NCI-H524 (cell line): ENCODE data around the gene MYOF.
A peak's percentile ranks its signal among the peaks of the same experiment; 100 is the strongest.
"Not testable (repeated sequence)": the region's sequence is repeated elsewhere in the genome, so short reads cannot be mapped to it uniquely, and the experiment has no call there.

Experiments used
- DNase-seq, 2 experiments: peaks; one replicate each; lab custom pipeline; 2025; lab: John Stamatoyannopoulos, UW

The MYOF gene

DNA sequence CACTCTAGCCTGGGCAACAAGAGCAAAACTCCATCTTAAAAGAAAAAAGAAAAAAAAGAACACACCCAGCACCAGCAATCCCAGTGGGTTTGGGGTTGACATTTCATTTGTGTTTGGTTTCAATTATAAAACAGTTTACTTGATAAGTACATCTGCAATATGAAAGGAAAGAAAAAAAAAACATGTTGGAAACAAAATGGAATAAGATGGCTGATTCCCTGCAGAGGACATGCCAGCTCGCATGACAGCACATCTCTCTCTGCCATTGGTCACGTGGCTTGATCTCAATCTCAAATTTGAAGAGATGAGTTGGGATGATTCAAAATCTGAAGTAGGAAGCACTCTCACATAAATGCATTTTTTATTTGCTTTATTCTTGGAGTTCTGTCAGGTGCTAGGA is 28.0 kb downstream of the MYOF start:
- DNase-seq: no peak

GRCh38 chr10:93452143-93452542 is 30.0 kb downstream of the MYOF start:
- no peak for DNase-seq

- no peak for DNase-seq
Observed at GRCh38 chr10:93451244-93451947, 30.7 kb downstream of the MYOF start.

- no peak for DNase-seq
Observed at GRCh38 chr10:93447970-93448369, 34.2 kb downstream of the MYOF start.

DNA sequence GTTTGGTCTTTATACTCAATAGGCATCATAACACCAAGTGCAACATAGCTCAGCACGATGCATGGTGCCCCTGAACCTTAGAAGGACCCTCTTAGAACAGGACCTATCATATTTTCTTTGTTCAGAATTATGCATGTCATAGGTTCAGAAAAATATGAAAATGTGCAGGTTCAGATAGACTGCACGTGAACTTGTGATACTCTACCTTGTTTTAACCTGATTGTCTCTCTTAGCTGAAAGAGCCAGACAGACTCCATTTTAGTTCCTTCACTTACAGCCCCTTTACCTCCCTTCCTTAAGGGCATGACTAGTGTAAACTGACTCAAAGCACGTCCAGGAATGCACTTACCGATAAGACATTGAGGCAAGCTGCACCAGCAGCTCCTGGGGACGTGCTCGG is 35.1 kb downstream of the MYOF start:
- no peak for DNase-seq

DNA sequence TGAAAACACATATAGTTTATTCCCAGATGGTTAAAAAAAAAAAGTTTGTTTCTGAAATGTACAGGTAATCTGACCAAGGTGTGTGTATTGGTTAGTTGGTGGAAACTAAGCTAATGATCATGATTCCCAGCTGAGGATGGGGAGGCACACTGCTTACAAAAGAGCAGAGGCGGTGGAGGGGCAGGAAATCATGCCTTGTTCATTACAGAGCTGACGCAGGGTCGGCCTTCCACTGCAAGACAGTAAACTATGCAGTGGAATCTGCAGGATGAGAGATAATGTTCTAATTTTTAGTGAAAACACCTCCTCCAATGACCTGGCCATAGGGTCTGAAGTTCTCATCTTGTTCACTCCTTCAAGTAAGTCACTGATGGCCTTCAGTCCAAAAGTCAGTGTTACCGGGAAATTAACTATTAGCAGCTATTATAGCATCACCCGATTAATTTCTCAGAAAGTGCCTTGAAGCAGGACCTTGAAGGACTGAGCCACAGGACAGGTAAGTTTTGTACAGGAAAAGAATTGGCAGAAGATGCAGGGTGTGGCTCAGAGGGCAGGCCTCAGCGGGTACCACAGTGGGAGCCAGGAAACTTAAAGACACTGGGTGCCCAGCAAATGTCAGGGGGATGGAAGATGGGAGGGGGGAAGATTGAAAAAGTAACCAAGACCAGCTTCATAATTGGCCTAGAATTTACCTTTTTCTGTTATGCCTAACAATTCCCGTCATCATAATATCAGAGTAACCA is 36.0 kb downstream of the MYOF start:
- no peak for DNase-seq

- peak; percentile 51 to 81 for DNase-seq
Observed at GRCh38 chr10:93445097-93445960, 36.8 kb downstream of the MYOF start.

- no peak for DNase-seq
Observed at GRCh38 chr10:93443481-93443880, 38.7 kb downstream of the MYOF start.

GRCh38 chr10:93442721-93443120 is 39.4 kb downstream of the MYOF start:
- DNase-seq: not testable (repeated sequence)

- peak in 1 of 2 experiments; percentile 45 for DNase-seq
Observed at GRCh38 chr10:93440591-93441091, 41.5 kb downstream of the MYOF start.

DNA sequence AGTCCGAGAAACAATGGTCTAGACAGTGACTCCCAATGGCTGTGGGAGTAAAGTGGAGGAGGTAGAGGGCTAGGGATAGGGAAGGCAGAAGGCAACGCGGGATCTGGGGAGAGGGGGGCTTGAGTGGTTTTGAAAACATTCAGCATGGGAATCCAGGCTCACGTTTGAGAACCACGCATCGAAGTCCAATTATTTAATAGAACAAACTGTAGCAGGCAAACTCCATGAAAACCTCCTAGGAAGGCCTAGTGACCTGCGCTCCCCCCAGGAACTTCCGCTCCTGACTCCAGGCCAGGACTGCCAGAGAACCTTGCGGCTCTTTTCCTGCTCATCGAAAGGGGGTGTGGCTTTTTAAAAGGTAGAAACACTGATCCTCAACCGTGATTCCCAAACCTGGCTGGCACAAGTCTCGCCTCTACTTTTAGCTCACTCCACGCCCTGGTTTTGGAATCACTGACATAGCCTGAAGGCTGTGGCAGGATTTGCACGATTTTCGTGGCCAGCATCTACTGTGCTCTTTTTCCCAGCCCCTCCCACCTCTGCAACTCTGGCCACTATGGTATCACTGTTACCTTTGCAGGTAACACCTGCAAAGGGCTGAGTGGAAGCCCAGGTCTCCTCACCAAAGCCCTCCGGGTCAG is 43.4 kb downstream of the MYOF start:
- DNase-seq: no peak

DNA sequence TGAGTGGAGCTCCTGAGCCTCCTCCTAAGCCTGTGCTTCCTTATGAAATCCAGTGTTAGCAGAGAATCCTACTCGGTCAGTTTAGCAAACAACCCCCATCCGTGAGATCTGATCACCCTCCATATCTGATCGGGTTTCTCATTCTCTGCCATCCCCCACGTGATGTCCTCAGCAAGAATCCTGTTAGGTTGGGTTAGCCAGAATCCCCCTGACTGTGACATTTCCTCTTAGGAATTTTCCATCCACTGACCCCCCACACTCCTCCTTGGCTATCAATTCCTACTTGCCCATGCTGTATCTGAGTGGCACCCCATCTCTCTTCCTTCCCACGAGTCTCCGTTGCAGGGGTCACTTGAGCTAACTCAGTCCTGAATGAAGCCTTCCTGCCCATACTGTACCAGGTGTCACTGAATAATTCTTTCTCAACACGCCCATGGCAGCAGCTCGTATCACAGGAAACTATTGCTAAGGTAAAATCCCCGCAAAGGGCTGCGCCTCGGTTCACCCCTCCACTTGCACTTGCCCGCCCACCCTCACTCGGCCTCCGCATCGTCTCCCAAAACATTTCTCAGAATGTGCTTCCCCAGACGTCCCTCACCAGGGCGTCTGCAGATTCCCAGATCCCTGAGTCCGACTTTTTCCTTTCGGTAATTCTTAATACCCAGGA is 44.1 kb downstream of the MYOF start:
- no peak for DNase-seq

GRCh38 chr10:93437086-93437945 is 44.8 kb downstream of the MYOF start:
- DNase-seq: no peak

DNA sequence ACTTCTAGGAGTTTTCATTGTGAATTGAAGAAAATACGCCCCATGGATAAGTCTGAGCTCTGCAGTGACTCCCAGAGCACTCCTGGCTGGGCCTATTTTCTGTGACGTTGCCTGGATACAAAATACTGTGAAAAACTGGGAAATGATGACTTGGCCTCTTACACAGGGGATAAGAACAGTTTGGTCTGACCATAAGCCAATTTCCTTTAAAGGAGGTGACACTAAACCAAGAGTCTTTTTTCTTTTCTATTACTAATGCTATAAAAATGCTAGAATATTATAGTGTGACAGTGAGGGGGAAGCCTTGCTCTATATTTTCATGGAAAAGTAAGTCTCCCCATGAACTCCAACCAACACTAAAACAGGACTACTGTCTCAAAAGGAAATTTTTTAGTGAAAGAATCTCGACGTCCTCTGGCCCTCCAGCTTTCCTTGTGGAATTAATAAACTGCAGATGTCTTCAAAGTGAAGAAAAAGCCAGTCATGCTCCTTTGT is 45.5 kb downstream of the MYOF start:
- no peak for DNase-seq

DNA sequence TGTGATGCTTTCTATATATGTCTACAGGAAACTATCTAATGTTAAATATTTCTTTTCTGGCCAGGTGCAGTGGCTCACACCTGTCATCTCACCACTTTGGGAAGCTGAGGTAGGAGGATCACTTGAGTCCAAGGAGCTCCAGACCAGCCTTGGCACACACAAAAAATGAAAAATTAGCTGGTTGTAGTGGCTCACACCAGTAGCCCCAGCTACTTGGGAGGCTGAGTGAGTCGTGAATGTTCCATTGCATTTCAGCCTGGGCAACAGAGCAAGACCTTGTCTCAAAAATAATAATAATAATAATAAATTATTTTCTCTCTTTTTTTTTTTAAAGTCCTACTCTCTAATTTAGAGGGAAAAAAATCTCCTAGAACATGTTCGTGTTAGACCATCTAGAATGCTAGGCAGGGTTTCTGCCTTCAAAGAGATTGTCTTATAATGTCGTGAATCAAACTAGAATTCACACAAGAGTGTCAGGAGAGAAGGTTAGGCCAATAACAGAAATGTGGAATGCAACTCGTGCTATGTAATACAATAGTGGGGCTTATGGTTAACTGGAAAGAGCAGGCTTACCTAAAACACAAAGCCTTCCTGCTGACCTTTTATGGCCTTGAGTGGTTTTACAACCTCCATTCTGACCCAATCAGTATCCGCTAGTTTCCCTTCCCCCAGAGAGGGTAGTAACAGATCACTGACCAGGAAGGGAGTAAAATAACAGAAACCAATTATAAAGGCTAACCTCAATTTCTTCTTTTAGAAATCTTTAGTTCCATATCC is 46.3 kb downstream of the MYOF start:
- DNase-seq: no peak

- DNase-seq: no peak
Observed at GRCh38 chr10:93434991-93435491, 47.1 kb downstream of the MYOF start.

DNA sequence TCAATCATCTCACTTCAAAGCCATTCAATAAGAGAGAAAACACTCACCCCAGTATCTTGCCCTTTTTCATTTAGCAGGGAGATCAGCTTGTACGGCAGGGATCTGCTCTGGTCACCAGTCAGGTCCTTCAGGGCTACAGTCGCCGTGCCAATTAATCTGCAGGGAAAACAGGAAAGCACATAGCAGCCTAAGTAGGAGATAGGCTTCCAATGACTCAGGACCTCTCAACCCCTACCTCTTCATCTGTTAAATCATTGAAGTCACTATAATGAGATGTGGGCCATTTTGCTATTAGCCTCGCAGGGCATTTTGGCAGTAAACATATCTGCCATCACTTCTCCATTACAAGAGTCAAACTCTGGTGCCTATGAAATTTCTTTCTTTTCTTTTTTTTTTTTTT is 50.8 kb downstream of the MYOF start:
- no peak for DNase-seq

DNA sequence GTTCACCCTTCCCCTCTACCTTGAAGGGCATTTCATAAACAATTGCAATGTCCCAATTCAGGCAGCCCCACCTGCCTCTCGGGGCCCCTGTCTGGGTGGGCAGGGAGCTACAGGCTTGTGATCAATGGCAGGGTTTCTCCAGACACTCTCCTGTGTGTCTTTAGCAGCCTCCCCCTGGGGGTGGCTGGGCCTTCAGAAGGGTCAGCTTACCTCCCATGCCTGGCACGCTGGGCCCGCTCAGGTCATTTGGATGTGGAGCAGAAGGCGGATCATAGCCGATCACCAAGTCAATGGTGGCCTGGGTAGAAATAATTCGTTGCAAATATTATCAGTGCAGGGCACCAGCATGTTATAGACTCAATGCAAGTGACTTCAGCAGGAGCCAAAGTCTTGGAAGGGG is 56.3 kb downstream of the MYOF start:
- no peak for DNase-seq

- DNase-seq: no peak
Observed at GRCh38 chr10:93422118-93422517, 60.0 kb downstream of the MYOF start.
